Measurements from ENCODE around the gene IL1R1.

Gene IL1R1

DNA sequence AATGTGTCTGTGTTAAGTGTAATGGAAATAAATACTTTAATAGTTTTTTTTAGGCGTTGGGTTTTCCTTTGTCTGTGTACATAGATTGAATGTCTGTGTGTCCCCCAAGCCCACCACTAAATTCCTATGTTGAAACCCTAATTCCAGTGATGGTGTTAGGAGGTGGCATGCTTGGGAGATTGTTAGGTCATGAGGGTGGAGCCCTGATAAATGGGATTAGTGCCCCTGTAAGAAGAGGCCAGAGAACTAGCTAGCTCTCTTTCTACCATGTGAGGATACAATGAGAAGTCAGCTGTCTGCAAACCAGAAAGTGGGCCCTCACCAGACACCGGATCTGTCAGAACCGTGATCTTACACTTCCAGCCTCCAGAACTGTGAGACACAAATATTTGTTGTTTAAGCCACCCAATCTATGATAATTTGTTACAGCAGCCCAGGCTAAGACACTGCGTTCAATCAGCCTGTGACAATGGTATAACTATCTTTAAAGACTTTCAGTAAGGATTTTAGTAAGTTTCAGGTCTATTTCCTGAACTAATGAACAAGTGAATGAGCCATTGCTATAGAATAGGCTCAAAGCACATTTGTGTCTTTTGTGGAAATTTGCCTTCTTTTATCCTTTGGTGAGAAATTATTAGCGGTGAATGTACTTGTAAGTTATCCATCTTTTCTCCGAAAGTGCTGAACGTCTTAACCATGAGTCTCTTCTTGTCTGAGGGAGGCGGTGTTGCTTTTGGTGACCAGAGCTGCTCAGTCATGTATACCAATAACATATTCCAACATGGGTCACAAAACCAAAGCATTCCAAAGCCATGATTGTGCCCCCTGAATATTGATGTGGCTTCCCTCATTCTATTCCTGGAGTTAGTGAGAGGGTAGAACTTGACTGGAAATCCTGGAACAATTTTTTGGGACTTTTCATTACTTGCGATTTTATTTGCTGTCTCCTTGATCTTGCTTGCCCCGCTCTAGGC lies 29.6 kb upstream of the IL1R1 start:
- Histone ChIP-seq H2BK15ac (ENCODE audit: low read length) (no peak overlapping the region), H3K27me3 (ENCODE audit: control insufficient read depth in 3 of 3, insufficient read depth in 3 of 3, low read depth in 1 of 3, low read length in 3 of 3) (no peaks in the 10 kb centered on the region), H2AK5ac (ENCODE audit: low read depth, low read length) (no peak overlapping the region), H2BK12ac (ENCODE audit: low read length) (no peak overlapping the region), H3K4me3 (ENCODE audit: low read length in 2 of 2) (no peak overlapping the region), H3K36me3 (replicated peaks in 1 of 2; ENCODE audit: control insufficient read depth in 2 of 2, insufficient read depth in 2 of 2, low read length in 2 of 2) (no peaks in the 10 kb centered on the region), H2BK120ac (ENCODE audit: low read depth, low read length) (no peak overlapping the region), H2BK5ac (ENCODE audit: low read length) (no peak overlapping the region), H3K27ac (replicated peaks; ENCODE audit: low read length) (no peak overlapping the region), H3K4me2 (ENCODE audit: insufficient read depth, low read length, poor library complexity, severe bottlenecking) (no peak overlapping the region), H3K9me3 (replicated peaks in 1 of 2; ENCODE audit: control insufficient read depth in 2 of 2, insufficient read depth in 1 of 2, low read depth in 1 of 2, low read length in 2 of 2) (no peaks in the 10 kb centered on the region), H3K14ac (ENCODE audit: low read length) (no peak overlapping the region), H3K79me1 (ENCODE audit: low read depth, low read length) (no peaks in the 10 kb centered on the region), H3K4me1 (ENCODE audit: control insufficient read depth in 2 of 2, insufficient read depth in 1 of 2, low read depth in 1 of 2, low read length in 2 of 2) (peaks cover 0 to 8% of the 10 kb centered on the region in 2 donors), H4K8ac (ENCODE audit: low read depth, low read length) (no peak overlapping the region), H3K23ac (ENCODE audit: low read depth, low read length, poor library complexity) (no peak overlapping the region), H2AFZ (ENCODE audit: low read length) (no peak overlapping the region), H4K91ac (ENCODE audit: low read depth, low read length, poor library complexity) (no peak overlapping the region), H3K4ac (ENCODE audit: low read length) (no peak overlapping the region), H3K18ac (ENCODE audit: low read length) (no peak overlapping the region), H3K9ac (ENCODE audit: low read depth, low read length, poor library complexity) (no peak overlapping the region)
- no peak for DNase-seq (ENCODE audit: low spot score)
- no CpG with 5 or more reads among the region's 10 CpGs for WGBS, 2 donors (ENCODE audit: extremely low coverage in 2 of 2, insufficient read length in 2 of 2, insufficient replicate concordance in 1 of 2)

DNA sequence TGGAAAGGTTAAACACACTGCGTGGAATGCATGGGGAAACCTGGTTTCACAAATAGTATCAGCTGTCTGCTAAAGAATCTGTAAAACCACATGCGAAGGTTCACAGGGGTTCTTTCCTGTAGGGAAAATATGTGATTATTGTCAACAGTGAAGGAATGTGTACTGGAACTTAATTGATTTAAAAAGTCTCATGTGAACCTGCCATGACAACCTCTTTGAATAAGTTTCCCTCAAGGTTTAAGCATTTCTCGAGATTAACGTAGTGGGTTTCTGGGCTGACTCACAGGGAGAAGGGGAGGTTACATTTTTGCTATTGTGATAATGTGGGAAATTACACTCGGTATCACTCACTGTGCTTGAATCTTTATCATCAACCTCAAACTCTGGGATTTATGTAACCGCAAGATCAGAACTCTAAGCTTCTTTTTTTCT lies 28.2 kb upstream of the IL1R1 start:
- Histone ChIP-seq H2BK12ac (ENCODE audit: low read length) (no peak overlapping the region), H3K79me1 (ENCODE audit: low read depth, low read length) (no peaks in the 10 kb centered on the region), H3K4me2 (ENCODE audit: insufficient read depth, low read length, poor library complexity, severe bottlenecking) (no peak overlapping the region), H3K14ac (ENCODE audit: low read length) (no peak overlapping the region), H3K4ac (ENCODE audit: low read length) (no peak overlapping the region), H2AFZ (ENCODE audit: low read length) (no peak overlapping the region), H4K8ac (ENCODE audit: low read depth, low read length) (no peak overlapping the region), H2BK5ac (ENCODE audit: low read length) (no peak overlapping the region), H3K9me3 (replicated peaks in 1 of 2; ENCODE audit: control insufficient read depth in 2 of 2, insufficient read depth in 1 of 2, low read depth in 1 of 2, low read length in 2 of 2) (no peaks in the 10 kb centered on the region), H3K9ac (ENCODE audit: low read depth, low read length, poor library complexity) (no peak overlapping the region), H3K23ac (ENCODE audit: low read depth, low read length, poor library complexity) (no peak overlapping the region), H3K27me3 (ENCODE audit: control insufficient read depth in 3 of 3, insufficient read depth in 3 of 3, low read depth in 1 of 3, low read length in 3 of 3) (no peaks in the 10 kb centered on the region), H2BK15ac (ENCODE audit: low read length) (no peak overlapping the region), H3K4me1 (ENCODE audit: control insufficient read depth in 2 of 2, insufficient read depth in 1 of 2, low read depth in 1 of 2, low read length in 2 of 2) (peaks cover 0 to 8% of the 10 kb centered on the region in 2 donors), H2BK120ac (ENCODE audit: low read depth, low read length) (no peak overlapping the region), H3K4me3 (ENCODE audit: low read length in 2 of 2) (no peak overlapping the region), H3K18ac (ENCODE audit: low read length) (no peak overlapping the region), H4K91ac (ENCODE audit: low read depth, low read length, poor library complexity) (no peak overlapping the region), H3K36me3 (replicated peaks in 1 of 2; ENCODE audit: control insufficient read depth in 2 of 2, insufficient read depth in 2 of 2, low read length in 2 of 2) (no peaks in the 10 kb centered on the region), H2AK5ac (ENCODE audit: low read depth, low read length) (no peak overlapping the region), H3K27ac (replicated peaks; ENCODE audit: low read length) (no peak overlapping the region)
- DNase-seq (ENCODE audit: low spot score) = no peak
- no CpG with 5 or more reads among the region's 6 CpGs for WGBS, 2 donors (ENCODE audit: extremely low coverage in 2 of 2, insufficient read length in 2 of 2, insufficient replicate concordance in 1 of 2)

DNA sequence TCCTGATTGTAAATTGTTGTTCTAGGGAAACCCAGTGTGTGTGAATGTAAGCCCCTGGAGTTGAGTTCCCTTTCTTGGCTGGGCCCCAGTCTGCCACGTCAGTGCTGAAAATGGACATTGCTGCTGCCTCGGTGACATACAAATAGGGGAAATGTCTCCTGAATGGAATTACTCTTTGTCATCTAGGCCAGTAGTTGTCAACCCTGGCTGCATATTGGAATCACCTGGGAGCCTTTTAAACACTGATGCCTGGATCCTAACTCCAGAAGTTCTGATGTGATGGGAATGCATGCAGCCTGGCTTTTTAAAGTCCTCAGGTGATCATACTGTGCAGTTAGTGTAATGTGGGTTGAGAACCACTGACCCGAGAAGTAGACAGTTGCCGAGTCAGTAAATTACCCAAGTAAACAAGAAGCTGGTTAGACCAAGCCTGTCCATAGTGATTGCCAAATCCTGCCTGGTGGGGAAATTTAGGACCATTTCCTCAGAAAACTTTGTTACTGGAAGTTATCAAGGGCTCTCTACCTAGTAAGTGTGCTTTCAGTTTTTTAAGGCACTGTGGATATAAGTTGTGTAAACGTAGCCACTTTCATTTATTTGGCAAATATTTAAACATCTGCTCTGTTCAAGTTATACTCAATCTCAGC lies 27.6 kb upstream of the IL1R1 start:
- Histone ChIP-seq H3K9ac (ENCODE audit: low read depth, low read length, poor library complexity) (no peak overlapping the region), H2AFZ (ENCODE audit: low read length) (no peak overlapping the region), H4K91ac (ENCODE audit: low read depth, low read length, poor library complexity) (no peak overlapping the region), H2BK120ac (ENCODE audit: low read depth, low read length) (no peak overlapping the region), H3K4me2 (ENCODE audit: insufficient read depth, low read length, poor library complexity, severe bottlenecking) (no peak overlapping the region), H3K23ac (ENCODE audit: low read depth, low read length, poor library complexity) (no peak overlapping the region), H3K4me1 (ENCODE audit: control insufficient read depth in 2 of 2, insufficient read depth in 1 of 2, low read depth in 1 of 2, low read length in 2 of 2) (peaks cover 0 to 8% of the 10 kb centered on the region in 2 donors), H2BK5ac (ENCODE audit: low read length) (no peak overlapping the region), H3K27ac (replicated peaks; ENCODE audit: low read length) (no peak overlapping the region), H2AK5ac (ENCODE audit: low read depth, low read length) (no peak overlapping the region), H3K14ac (ENCODE audit: low read length) (no peak overlapping the region), H3K4ac (ENCODE audit: low read length) (no peak overlapping the region), H3K27me3 (ENCODE audit: control insufficient read depth in 3 of 3, insufficient read depth in 3 of 3, low read depth in 1 of 3, low read length in 3 of 3) (no peaks in the 10 kb centered on the region), H2BK12ac (ENCODE audit: low read length) (no peak overlapping the region), H3K4me3 (ENCODE audit: low read length in 2 of 2) (no peak overlapping the region), H3K18ac (ENCODE audit: low read length) (no peak overlapping the region), H3K9me3 (replicated peaks in 1 of 2; ENCODE audit: control insufficient read depth in 2 of 2, insufficient read depth in 1 of 2, low read depth in 1 of 2, low read length in 2 of 2) (no peaks in the 10 kb centered on the region), H4K8ac (ENCODE audit: low read depth, low read length) (no peak overlapping the region), H3K36me3 (replicated peaks in 1 of 2; ENCODE audit: control insufficient read depth in 2 of 2, insufficient read depth in 2 of 2, low read length in 2 of 2) (no peaks in the 10 kb centered on the region), H3K79me1 (ENCODE audit: low read depth, low read length) (no peaks in the 10 kb centered on the region), H2BK15ac (ENCODE audit: low read length) (no peak overlapping the region)
- no peak for DNase-seq (ENCODE audit: low spot score)
- WGBS, 2 donors (ENCODE audit: extremely low coverage in 2 of 2, insufficient read length in 2 of 2, insufficient replicate concordance in 1 of 2) = no CpG with 5 or more reads among the region's 5 CpGs
